Stimulated activated CD8-positive, alpha-beta memory T cell treated with anti-CD3 and anti-CD28 coated beads, Interleukin-7, amount 100 ng/mL, for 48 hours (primary cell): ENCODE results near the gene CABCOCO1.

Experiments used
- DNase-seq, 2 donors: peaks; one replicate each; pipeline ENCODE4 v3.0.0-alpha.2; 2020; ENCODE audit warnings: low read depth in 1 of 2; ENCODE audit errors: extremely low read depth in 1 of 2

CABCOCO1 gene

GRCh38 chr10:61662794-61663259 lies at the start of gene CABCOCO1:
TSS of gene CABCOCO1 (plus strand) at chr10:61662929. CDS start at chr10:61662973, 44 bp downstream.
- no peak for DNase-seq

- DNase-seq: no peak
These were observed 49.1 kb upstream of the CABCOCO1 start for GRCh38 chr10:61613665-61614064.

GRCh38 chr10:61616611-61617010 lies 46.1 kb upstream of the CABCOCO1 start:
- DNase-seq: no peak

GRCh38 chr10:61617180-61617579 lies 45.5 kb upstream of the CABCOCO1 start:
- DNase-seq: no peak

GRCh38 chr10:61617586-61617985 lies 45.1 kb upstream of the CABCOCO1 start:
- no peak for DNase-seq

GRCh38 chr10:61618388-61618961 lies 44.3 kb upstream of the CABCOCO1 start:
- DNase-seq: no peak

- no peak for DNase-seq
These were observed 42.2 kb upstream of the CABCOCO1 start for GRCh38 chr10:61620506-61620905.

- DNase-seq: no peak
These were observed 41.1 kb upstream of the CABCOCO1 start for GRCh38 chr10:61621605-61622051.

- no peak for DNase-seq
These were observed 39.6 kb upstream of the CABCOCO1 start for GRCh38 chr10:61623161-61623560.

- no peak for DNase-seq
These were observed 36.5 kb upstream of the CABCOCO1 start for GRCh38 chr10:61626209-61626608.

- DNase-seq: no peak
These were observed 35.5 kb upstream of the CABCOCO1 start for GRCh38 chr10:61627266-61627665.

- no peak for DNase-seq
These were observed 34.4 kb upstream of the CABCOCO1 start for GRCh38 chr10:61628151-61628874.

GRCh38 chr10:61628875-61629513 lies 33.7 kb upstream of the CABCOCO1 start:
- DNase-seq: no peak

GRCh38 chr10:61629576-61629975 lies 33.2 kb upstream of the CABCOCO1 start:
- no peak for DNase-seq

- no peak for DNase-seq
These were observed 30.6 kb upstream of the CABCOCO1 start for GRCh38 chr10:61632057-61632670.

GRCh38 chr10:61633665-61634064 lies 29.1 kb upstream of the CABCOCO1 start:
- no peak for DNase-seq

GRCh38 chr10:61634746-61635145 lies 28.0 kb upstream of the CABCOCO1 start:
- DNase-seq: no peak

GRCh38 chr10:61635471-61635870 lies 27.3 kb upstream of the CABCOCO1 start:
- DNase-seq: no peak

- DNase-seq: no peak
These were observed 26.8 kb upstream of the CABCOCO1 start for GRCh38 chr10:61635932-61636331.

GRCh38 chr10:61639952-61640351 lies 22.8 kb upstream of the CABCOCO1 start:
- DNase-seq: no peak

- no peak for DNase-seq
These were observed 21.9 kb upstream of the CABCOCO1 start for GRCh38 chr10:61640856-61641255.
